Measurements from ENCODE around the gene SYT8.

The SYT8 gene

DNA sequence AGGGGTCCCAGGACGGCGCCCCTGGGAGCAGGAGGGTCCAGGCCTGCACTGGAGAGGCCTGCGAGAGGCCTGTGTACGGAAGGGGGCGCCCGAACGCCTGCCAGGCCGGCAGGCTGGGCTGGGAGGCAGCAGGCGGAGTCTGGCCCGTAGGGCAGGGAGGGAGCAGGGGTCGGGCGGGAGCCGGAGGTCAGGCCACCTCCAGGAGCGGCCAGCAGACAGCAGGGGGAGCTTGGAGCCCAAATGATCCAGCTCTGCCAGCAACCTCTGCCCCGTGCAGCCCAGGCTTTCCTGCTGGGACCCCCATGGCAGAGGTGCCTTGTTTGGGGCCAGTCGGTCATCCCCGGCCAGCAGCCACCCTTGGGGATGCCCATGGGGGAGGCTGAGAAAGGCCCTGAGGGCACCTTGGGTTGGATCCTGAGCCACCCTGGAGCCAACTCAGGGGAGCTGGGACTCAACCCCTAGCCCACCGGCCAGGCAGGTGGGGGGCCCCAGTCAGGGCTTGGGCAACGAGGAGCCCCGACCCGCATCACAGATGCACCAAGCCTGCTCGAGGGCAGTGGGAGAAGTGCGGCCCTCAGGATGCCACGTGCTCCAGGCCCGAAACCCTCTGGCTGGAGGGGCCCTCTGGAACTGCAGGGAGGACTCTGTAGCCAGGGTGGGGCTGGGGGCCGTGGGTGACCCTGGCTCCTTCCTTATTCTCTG, 9.6 kb upstream of the SYT8 start:
- peak; percentile 71 for TF ChIP-seq CTCF (IDR thresholded peaks at IDR 0.05; ENCODE audit: low read depth, low read length, missing control alignments)
- no peaks in the 10 kb centered on the region for H3K27me3 ChIP-seq (replicated peaks)
- H3K27ac ChIP-seq: no peak overlapping the region
- no peaks in the 10 kb centered on the region for H3K36me3 ChIP-seq (replicated peaks)
- no peak overlapping the region for H3K4me3 ChIP-seq (ENCODE audit: low read depth, low read length)
- no peak for DNase-seq
- in situ Hi-C loops (cut with HindIII; ENCODE audit: low pct_ligation_motif_present, low sequenced_read_pairs): no loop called here

DNA sequence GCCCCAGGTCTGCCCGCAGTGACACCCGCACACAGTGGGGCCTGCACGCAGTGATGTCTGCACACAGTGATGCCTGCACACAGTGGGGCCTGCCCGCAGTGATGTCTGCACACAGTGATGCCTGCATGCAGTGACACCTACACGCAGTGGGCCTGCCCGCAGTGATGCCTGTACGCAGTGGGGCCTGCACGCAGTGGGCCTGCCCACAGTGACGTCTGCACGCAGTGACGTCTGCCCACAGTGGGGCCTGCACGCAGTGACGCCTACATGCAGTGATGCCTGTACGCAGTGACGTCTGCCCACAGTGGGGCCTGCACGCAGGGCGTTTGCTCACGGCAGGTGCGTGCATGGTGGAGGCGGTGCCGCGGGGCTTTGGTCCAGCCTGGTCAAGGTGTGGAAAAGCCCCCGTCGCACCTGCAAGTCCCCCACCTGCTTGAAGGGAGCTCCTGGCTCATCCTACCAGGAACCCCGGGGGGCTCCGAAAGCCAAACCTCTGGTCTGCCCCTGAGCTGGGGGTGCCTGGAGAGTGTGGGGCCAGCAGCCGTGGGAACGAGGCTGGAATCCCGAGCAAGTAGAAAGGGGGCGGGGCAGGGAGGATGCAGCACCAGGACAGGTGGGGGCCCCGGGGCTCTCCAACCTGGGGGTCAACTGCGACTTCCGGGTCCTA, 8.9 kb upstream of the SYT8 start:
- H3K27me3 ChIP-seq (replicated peaks): no peaks in the 10 kb centered on the region
- DNase-seq: no peak
- no peaks in the 10 kb centered on the region for H3K36me3 ChIP-seq (replicated peaks)
- no peak overlapping the region for H3K4me3 ChIP-seq (ENCODE audit: low read depth, low read length)
- TF ChIP-seq CTCF (IDR thresholded peaks at IDR 0.05; ENCODE audit: low read depth, low read length, missing control alignments): no peak
- in situ Hi-C loops (cut with HindIII; ENCODE audit: low pct_ligation_motif_present, low sequenced_read_pairs): no loop called here
- H3K27ac ChIP-seq: no peak overlapping the region

- Histone ChIP-seq H3K36me3 (replicated peaks) (no peaks in the 10 kb centered on the region), H3K27ac (peak overlapping the region; percentile 36), H3K4me3 (ENCODE audit: low read depth, low read length) (no peak overlapping the region), H3K27me3 (replicated peaks) (no peaks in the 10 kb centered on the region)
- peak; percentile 67 for TF ChIP-seq CTCF (IDR thresholded peaks at IDR 0.05; ENCODE audit: low read depth, low read length, missing control alignments)
- DNase-seq: peak; percentile 67
- in situ Hi-C loops (cut with HindIII; ENCODE audit: low pct_ligation_motif_present, low sequenced_read_pairs): no loop called here
Observed at GRCh38 chr11:1826552-1827094, 8.2 kb upstream of the SYT8 start.

- no peaks in the 10 kb centered on the region for H3K36me3 ChIP-seq (replicated peaks)
- peak overlapping the region; percentile 36 for H3K27ac ChIP-seq
- peak; percentile 66 for DNase-seq
- no peak for TF ChIP-seq CTCF (IDR thresholded peaks at IDR 0.05; ENCODE audit: low read depth, low read length, missing control alignments)
- in situ Hi-C loops (cut with HindIII; ENCODE audit: low pct_ligation_motif_present, low sequenced_read_pairs): no loop called here
- H3K4me3 ChIP-seq (ENCODE audit: low read depth, low read length): no peak overlapping the region
- no peaks in the 10 kb centered on the region for H3K27me3 ChIP-seq (replicated peaks)
Observed at GRCh38 chr11:1827095-1827813, 7.5 kb upstream of the SYT8 start.

GRCh38 chr11:1827931-1828330, 6.9 kb upstream of the SYT8 start:
- no peaks in the 10 kb centered on the region for H3K36me3 ChIP-seq (replicated peaks)
- no peaks in the 10 kb centered on the region for H3K27me3 ChIP-seq (replicated peaks)
- in situ Hi-C loops (cut with HindIII; ENCODE audit: low pct_ligation_motif_present, low sequenced_read_pairs): no loop called here
- H3K4me3 ChIP-seq (ENCODE audit: low read depth, low read length): no peak overlapping the region
- DNase-seq: no peak
- no peak overlapping the region for H3K27ac ChIP-seq
- no peak for TF ChIP-seq CTCF (IDR thresholded peaks at IDR 0.05; ENCODE audit: low read depth, low read length, missing control alignments)

Data from brain microvascular endothelial cell (primary cell).